A549 (cell line): ENCODE measurements around the gene EXOC3.

Experiments
- CHD2 ChIP-seq: fragments of 150-350 bp; IDR thresholded peaks from 2 replicates; pipeline ENCODE4 v1.6.1; 2014; ENCODE audit warnings: low read length; ENCODE audit not compliant: partially characterized antibody
- CTCF ChIP-seq: fragments of >200 bp; sonication (Bioruptor Twin); formaldehyde crosslinking; IDR thresholded peaks from 3 replicates; pipeline ENCODE4 v1.5.1; 2016
- ESRRA ChIP-seq: fragments of 150-350 bp; IDR thresholded peaks from 2 replicates; pipeline ENCODE4 v1.6.1; 2014; ENCODE audit warnings: mild to moderate bottlenecking, low read length, borderline replicate concordance
- HDAC2 ChIP-seq: fragments of 200-600 bp; sonication (generic); IDR thresholded peaks from 2 replicates; pipeline ENCODE4 v1.6.1; 2016
- HOXB13 ChIP-seq: fragments of 250-450 bp; sonication (Bioruptor Pico); IDR thresholded peaks from 2 replicates; pipeline ENCODE4 v1.5.0; 2020; ENCODE audit warnings: low read depth, mild to moderate bottlenecking, moderate library complexity
- MYC ChIP-seq: IDR thresholded peaks from 2 replicates; pipeline ENCODE4 v1.6.1; 2012; ENCODE audit warnings: mild to moderate bottlenecking, inconsistent platforms, low read length, improper control_type of control experiment, borderline replicate concordance
- POLR2A ChIP-seq: IDR thresholded peaks from 2 replicates; pipeline ENCODE4 v1.6.1; 2012; ENCODE audit warnings: mild to moderate bottlenecking, low read length
- SMC3 ChIP-seq: fragments of >200 bp; sonication (Bioruptor Twin); formaldehyde crosslinking; IDR thresholded peaks from 3 replicates; pipeline ENCODE4 v1.6.1; 2018; ENCODE audit warnings: inconsistent platforms

DNA sequence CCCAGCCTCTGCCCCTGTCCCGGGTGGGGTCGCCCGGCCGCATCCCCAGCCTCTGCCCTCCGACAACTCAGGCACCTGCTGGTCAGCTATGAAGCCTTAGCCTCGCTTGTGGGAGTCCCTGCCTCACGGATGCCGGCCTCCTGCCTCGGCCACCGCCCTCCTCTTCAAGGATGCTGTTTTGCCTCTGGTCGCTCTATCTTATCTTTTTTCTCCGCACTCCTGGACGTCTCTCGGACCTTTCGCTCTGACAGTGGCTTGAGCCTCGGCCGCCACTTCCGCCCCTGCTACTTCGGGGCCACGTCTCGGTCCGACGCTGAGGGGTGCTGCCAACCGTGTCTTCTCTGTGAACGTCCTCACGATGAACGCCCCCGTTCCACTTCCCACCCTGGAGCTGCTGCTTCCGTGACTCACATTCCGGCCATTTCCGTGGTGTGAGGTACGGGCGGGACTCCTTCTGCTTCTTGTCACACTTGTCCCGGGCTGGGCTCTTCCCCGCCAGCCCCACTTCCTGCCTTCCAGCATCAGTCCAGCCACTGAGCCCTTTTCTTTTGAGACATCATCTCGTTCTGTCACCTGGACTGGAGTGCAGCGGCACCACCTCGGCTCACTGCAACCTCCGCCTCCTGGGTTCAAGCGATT lies 55.0 kb downstream of the EXOC3 start:
- TF ChIP-seq CTCF = no peak
- TF ChIP-seq HDAC2 = no peak
- no peak for TF ChIP-seq ESRRA
- no peak for TF ChIP-seq SMC3
- TF ChIP-seq MYC = no peak
- no peak for TF ChIP-seq CHD2
- TF ChIP-seq POLR2A = no peak
- TF ChIP-seq HOXB13 (CRISPR knock-in tag) = no peak
